M059J (cell line): Measurements from ENCODE around the gene LCE2B. TPM values are rescaled to one million over a fixed set of nuclear protein-coding genes. Genes with fewer than 3 reads are reported as not detected.

Experiments used
- DNase-seq: peaks from one replicate; pipeline ENCODE4 v3.0.0-alpha.2; 2012; ENCODE audit warnings: low read depth
- total RNA-seq: library from RNA; depleted of rRNA; stranded (reverse); fragments of >200 nt; shearing (Covaris generic); gene quantifications from 2 replicates; pipeline ENCODE4 v1.2.3, GENCODE V29; 2014; rRNA removed

The LCE2B gene
- total RNA-seq, 1 experiment from 2014 or later = not detected

DNA sequence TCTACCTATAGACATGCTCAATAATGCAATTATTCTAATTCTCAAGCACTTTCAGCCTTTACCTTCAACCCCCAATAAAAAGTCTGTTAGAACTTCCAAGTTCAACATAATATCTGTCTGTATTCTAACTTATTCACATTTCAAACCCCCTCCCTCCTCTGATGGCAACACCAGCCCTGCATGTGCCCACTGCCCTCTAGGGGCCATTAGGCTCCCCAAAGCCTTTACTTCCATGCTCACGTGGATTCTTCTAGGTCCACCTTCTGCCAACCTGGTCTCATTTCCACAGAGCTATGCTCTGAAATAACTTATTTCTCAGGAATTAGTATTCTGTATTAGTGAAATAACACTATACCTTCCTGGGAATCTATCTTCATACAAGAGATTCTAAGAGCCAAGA lies 49.7 kb downstream of the LCE2B start:
- DNase-seq = no peak

Other genes starting within 250 kb of the LCE2B start
- not detected in 2 replicates for gene LCE5A, start 175.3 kb upstream of the LCE2B start, total RNA-seq
- gene CRCT1, start 171.6 kb upstream of the LCE2B start, total RNA-seq = not detected in 2 replicates
- gene LCE3E, start 119.3 kb upstream of the LCE2B start, total RNA-seq = not detected in 2 replicates
- gene LCE3D, start 105.6 kb upstream of the LCE2B start, total RNA-seq = not detected in 2 replicates
- not detected in 2 replicates for gene LCE3C, start 85.9 kb upstream of the LCE2B start, total RNA-seq
- gene LCE3B, start 72.3 kb upstream of the LCE2B start, total RNA-seq = not detected in 2 replicates
- not detected in 2 replicates for gene LCE3A, start 63.0 kb upstream of the LCE2B start, total RNA-seq
- gene LCE2D, start 22.7 kb upstream of the LCE2B start, total RNA-seq = not detected in 2 replicates
- not detected in 2 replicates for gene LCE2C, start 10.8 kb upstream of the LCE2B start, total RNA-seq
- not detected in 2 replicates for gene LCE2A, start 12.2 kb downstream of the LCE2B start, total RNA-seq
- gene LCE4A, start 22.0 kb downstream of the LCE2B start, total RNA-seq = not detected in 2 replicates
- gene KPRP, start 71.9 kb downstream of the LCE2B start, total RNA-seq = not detected in 2 replicates
- not detected in 2 replicates for gene LCE1F, start 89.0 kb downstream of the LCE2B start, total RNA-seq
- gene LCE1E, start 100.1 kb downstream of the LCE2B start, total RNA-seq = not detected in 2 replicates
- gene LCE1D, start 110.6 kb downstream of the LCE2B start, total RNA-seq = not detected in 2 replicates
- gene LCE1C, start 120.5 kb downstream of the LCE2B start, total RNA-seq = not detected in 2 replicates
- gene LCE1B, start 125.8 kb downstream of the LCE2B start, total RNA-seq = not detected in 2 replicates
- gene LCE1A, start 141.3 kb downstream of the LCE2B start, total RNA-seq = not detected in 2 replicates
- not detected in 2 replicates for gene LCE6A, start 156.7 kb downstream of the LCE2B start, total RNA-seq
- gene LCE7A, start 173.9 kb downstream of the LCE2B start, total RNA-seq = not detected in 2 replicates
- not detected in 2 replicates for gene SMCP, start 192.2 kb downstream of the LCE2B start, total RNA-seq
- gene IVL, start 222.4 kb downstream of the LCE2B start, total RNA-seq = not detected in 2 replicates